HG02571 (cell line): ENCODE data around the gene CHSY1.
"Not testable (repeated sequence)": the region's sequence is repeated elsewhere in the genome, so short reads cannot be mapped to it uniquely, and the experiment has no call there.

Experiments used
- ATAC-seq: cut with Tn5 transposase; IDR thresholded peaks from one replicate; pipeline ENCODE4 v1.9.1; 2021; ENCODE audit warnings: mild to moderate bottlenecking, moderate library complexity; ENCODE audit not compliant: unreplicated experiment

The CHSY1 gene

DNA sequence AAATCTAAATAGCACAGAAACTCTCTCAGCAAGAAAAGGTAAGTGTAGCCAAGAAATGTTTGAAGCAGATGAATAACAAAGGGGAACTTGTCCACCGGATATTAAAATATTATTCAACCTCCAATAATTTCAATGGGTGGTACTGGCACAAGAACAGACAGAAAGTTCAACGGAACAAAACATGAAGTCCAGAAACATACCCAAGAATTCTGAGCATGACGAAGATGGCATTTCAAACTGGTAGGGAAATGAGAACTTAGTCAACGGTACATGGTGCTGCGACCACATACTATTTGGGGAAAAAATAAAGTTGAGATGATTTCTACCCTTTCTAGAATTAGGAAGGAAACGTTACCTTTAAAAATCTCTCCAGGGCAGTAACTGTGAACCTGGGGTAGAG lies 5.5 kb downstream of the CHSY1 start:
- ATAC-seq: no peak

GRCh38 chr15:101244889-101245668 lies 6.8 kb downstream of the CHSY1 start:
- ATAC-seq: no peak

GRCh38 chr15:101244036-101244781 lies 7.6 kb downstream of the CHSY1 start:
- ATAC-seq: no peak

DNA sequence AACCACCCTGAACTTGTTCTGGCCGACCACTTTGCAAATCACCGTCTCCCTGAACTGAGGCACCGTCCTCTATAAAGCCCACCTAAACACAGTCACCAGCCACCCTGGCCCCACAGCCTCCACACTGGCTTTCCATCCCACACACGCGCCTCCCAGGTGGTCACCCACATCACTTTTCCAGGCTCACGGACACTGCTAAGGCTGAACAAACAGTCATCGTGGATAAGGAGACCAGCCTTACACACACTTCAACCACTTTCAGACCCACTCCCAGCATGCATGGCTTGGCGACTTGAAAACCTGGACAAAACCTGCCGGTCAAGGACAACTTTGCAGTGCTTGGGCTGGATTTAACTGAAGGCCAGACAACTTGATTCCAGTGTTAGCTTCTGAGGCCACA lies 8.4 kb downstream of the CHSY1 start:
- no peak for ATAC-seq

GRCh38 chr15:101242999-101243336 lies 8.9 kb downstream of the CHSY1 start:
- no peak for ATAC-seq

DNA sequence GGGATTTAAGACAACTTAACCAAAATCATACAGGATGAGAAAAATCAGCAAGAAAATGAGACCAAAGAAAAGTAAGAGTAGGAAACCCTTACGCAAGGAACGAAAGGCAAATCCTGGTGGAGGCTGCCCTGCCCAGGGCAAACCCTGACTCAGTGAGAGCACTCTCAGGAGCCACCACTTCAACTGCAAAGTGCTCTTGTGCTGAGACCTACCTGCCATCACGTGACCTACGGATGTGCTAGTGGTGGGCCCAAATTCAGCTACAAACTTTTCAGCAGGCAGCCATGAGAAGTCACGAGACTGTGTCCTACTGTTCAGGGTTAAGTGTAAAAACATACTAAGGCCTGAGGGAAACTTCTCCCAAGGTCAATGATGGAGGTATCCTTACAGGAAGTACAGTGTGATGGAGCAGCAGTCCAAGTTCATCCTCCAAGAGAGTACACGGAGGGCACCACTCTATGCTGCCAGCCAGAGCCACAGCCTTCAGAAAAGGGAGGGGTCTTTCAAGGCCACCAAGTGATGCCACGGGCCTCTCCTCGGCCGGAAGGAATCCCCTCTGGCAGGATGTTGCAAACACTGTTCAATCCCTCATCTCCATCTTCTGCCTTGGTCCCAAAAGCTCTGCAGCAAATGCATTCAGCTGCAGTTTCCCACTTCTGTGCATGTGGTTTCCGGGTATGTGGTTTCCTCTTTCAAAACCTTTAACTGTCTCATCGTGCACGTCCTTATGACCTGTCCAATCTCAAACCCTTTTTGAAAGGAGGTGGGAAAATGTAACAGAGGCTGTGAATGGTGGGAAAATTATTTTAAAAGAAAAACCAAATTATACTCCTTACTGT lies 9.5 kb downstream of the CHSY1 start:
- ATAC-seq: peak; percentile 80

- ATAC-seq: no peak
Measured at GRCh38 chr15:101240358-101240757, 11.5 kb downstream of the CHSY1 start.

DNA sequence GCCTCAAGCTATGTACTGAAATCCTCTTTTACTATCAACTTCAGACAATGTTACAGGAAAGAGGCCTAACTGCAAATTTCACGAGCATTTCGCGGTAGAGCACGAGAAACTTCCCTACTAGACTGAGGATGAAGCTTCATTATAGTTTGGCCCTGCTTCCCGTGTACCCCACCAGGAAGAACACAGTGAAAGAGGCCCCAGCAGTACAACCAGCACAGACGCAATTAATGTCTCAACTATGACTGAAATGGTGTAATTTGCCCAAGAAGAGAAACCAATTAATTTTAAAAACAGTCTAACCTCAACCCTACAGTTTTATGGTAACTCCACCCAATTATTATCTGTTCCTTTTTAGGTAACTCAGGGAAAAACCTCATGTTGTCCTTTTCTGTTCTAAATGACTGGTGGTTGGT lies 12.1 kb downstream of the CHSY1 start:
- no peak for ATAC-seq

GRCh38 chr15:101237251-101237650 lies 14.6 kb downstream of the CHSY1 start:
- ATAC-seq: no peak

DNA sequence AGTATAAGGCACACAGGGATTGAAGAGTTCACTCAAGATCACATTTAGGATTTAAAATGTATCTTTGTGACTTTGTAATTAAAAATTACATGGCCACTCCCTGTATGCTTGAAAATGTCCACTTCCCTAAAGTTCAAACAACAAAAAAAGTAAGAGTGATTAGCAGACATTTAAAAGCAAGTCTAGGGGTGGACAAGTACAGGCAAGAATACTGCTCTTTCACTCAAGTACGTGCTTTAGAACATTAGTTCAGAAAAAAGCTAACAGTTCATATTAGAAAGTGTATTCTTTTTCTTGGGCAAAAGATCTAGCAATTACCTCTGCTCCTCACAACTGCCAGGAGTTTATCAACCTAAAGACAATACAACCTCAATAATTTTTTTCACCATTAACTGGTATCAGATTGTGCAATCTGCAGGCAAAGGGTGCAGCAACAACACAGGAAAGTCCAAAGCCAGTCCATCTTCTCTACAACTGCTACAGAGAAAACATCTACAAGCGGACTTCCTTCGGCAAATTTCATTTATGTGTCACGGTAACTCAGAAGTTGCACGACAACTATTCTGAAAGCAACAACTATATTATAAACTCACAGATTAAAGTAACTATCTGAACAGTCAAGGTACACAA lies 18.1 kb downstream of the CHSY1 start:
- ATAC-seq: no peak

DNA sequence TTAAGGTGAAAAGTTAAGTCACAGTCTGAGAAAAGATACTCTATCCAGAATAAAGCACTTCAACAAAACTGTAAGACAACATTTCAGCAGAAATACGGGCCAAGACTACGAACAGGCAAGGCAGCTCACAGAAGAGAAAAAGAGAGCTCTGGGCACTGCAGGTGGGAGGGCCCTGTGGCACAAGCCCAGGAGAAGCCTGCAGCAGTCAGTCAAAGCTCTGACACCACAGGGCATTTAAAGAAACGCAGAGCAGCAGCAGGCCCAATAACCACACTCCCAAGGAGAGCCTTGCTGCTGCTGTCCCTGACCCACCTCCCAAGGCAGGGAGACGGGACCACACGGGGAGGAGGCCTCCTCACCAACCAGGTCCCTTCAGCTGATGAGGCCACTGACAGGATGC lies 19.2 kb downstream of the CHSY1 start:
- no peak for ATAC-seq

DNA sequence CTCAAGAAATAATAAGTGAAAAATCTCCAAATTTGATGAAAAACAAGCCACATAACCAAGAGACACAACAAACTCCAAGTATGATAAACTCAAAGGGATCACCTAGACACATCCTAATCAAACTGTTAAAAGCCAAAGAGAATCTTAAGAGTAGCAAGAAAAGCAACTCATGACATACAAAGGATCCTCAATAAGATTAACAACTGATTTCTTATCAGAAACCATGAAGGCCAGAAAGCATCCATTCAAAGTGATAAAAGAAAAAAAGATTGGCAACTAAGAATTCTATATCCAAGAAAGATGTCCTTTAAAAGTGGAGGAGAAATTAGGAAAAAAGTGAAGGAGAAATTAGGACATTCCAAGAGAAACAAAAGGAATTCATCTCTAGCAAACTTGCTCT lies 23.5 kb downstream of the CHSY1 start:
- no peak for ATAC-seq

DNA sequence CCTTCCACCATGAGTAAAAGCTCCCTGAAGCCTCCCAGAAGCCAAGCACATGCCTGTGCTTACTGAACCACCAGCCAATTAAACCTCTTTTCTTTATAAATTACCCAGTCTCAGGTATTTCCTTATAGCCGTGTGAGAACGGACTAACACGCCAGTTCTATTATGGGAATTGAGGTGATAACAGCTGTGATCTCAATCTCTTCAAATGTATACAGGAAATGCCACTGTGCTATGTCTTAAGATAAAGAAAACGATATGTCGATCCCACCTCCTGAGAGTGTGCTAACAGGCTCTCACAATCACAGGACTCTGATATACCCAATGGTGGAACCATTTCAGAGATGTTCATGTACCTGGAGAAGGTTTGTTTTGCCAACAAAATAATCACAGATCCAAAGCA lies 26.2 kb downstream of the CHSY1 start:
- no peak for ATAC-seq

DNA sequence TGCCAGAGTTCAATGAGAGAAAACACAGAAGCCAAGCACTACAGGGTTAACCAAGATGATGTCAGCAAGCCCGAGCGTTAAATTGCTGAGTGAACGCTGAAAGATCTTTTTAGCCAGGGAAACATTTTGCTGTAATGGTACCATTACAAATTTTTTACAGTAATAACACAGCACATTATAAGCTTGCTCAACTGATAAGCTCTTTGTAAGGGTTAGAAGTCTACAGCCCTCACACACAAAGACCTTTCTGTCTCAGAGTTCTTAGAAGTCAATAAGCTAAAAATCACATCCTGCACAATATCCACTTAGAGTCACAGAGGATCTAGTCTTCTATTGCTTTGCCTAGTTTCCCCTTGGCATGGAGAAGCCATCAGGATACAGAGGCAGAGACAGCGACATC lies 29.9 kb downstream of the CHSY1 start:
- ATAC-seq: no peak

GRCh38 chr15:101220060-101220459 lies 31.8 kb downstream of the CHSY1 start:
- ATAC-seq: no peak

- no peak for ATAC-seq
Measured at GRCh38 chr15:101219441-101219840, 32.4 kb downstream of the CHSY1 start.

DNA sequence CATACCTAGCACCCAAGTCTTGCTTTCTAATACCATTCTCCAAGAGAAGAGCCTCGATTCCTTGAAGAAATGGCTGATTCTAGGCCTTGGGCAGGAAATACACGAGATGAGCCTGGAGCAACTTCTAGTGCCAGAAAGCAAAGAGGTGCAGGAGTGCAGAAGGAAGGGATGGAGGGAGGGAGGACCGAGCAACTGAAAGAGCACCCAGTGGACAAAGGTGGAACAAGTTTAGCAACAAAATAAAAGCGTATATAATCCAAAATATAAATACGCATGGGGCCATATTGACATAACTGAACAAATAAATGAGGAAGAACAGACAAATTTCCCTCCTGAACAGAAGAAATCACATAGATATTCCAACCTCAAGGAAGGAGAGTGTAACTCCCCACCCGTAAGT lies 34.4 kb downstream of the CHSY1 start:
- no peak for ATAC-seq

GRCh38 chr15:101216100-101216499 lies 35.7 kb downstream of the CHSY1 start:
- no peak for ATAC-seq

DNA sequence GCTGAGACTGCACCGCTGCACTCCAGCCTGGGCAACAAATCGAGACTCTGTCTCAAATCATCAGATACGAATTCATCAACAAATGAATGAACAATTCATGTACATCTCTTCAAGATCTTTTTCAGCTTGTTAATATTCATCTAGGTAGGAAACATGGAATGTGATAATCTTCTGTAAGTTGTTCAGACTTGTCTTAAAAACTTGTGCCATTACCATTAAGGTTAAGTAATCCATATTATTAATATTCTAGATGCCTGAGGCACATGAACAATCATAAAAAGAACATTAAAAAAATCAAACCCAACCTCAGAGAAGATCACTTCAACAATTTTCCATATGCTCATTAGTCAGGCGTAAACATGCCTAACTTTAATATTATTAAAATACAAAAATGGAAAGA lies 36.2 kb downstream of the CHSY1 start:
- no peak for ATAC-seq

DNA sequence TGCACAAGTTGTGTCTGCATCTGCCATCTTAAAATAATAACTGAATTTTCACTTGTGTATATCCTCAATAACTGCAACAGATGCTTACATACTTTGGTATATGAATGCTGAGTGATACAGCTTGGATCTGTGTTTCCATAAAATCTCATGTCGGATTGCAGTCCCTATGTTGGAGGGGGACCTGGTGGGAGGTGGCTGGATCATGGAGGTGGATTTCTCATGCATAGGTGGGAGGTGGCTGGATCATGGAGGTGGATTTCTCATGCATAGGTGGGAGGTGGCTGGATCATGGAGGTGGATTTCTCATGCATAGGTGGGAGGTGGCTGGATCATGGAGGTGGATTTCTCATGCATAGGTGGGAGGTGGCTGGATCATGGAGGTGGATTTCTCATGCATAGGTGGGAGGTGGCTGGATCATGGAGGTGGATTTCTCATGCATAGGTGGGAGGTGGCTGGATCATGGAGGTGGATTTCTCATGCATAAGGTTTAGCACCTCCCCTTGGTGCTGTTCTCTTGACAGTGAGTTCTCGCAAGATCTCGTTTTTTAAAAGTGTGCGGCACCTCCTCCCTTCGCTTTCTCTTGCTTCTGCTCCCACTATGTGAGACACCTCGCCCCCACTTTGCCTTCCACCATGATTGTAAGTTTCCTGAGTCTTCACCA lies 37.3 kb downstream of the CHSY1 start:
- not testable (repeated sequence) for ATAC-seq

DNA sequence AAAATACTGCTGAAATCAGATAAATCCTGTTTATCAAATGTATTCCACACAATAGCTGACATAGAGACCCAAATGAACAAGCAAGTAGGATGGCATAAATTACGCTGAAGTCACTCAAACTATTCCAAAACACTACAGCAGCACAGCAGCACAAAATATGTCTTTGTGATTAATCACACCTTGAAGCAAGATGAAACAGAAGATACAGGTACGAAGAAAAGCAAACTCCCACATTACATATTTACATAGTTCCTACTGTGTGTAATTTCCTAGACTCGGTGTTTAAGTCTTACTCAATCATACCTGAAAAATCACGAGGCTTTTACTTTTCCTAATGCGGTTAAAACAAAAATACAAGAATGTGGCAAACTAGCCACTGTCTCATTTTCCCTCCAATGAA lies 38.3 kb downstream of the CHSY1 start:
- ATAC-seq: no peak
